PC-3 (cell line): ENCODE results near the gene C1orf53. TPM values are rescaled to one million over a fixed set of nuclear protein-coding genes. Genes with fewer than 3 reads are reported as not detected.

Experiments
- ATAC-seq: fragments of 200-7000 bp; cut with Tn5 transposase; 2 replicates; pipeline ENCODE4 v1.9.1; 2020; ENCODE audit warnings: mild to moderate bottlenecking, moderate library complexity
- BruUV-seq: library from RNA; stranded (reverse); fragments of 400-500 nt; replicated peaks from 2 replicates; lab custom pipeline; 2021; lab: Mats Ljungman, UMichigan
- CTCF ChIA-PET: fragments of 300-600 bp; sonication (Branson Sonifier 250); formaldehyde crosslinking; loops from one replicate; lab custom pipeline; 2022; ENCODE audit warnings: antibody characterized with exemption; lab: Charles Lee
- POLR2A ChIA-PET: fragments of 300-600 bp; sonication (Branson Sonifier 250); formaldehyde crosslinking; loops from one replicate; lab custom pipeline; 2022; ENCODE audit warnings: antibody characterized with exemption; ENCODE audit not compliant: unreplicated experiment; lab: Charles Lee
- DNase-seq: peaks from one replicate; pipeline ENCODE4 v3.0.0-alpha.2; 2015
- H2AFZ ChIP-seq: fragments of 300-600 bp; sonication (generic); 2 replicates; pipeline ENCODE4 v1.6.0; 2016; ENCODE audit warnings: antibody characterized with exemption, low read length
- H3F3A ChIP-seq: fragments of 300-600 bp; sonication (generic); one replicate; pipeline ENCODE4 v1.6.0; 2017; ENCODE audit warnings: antibody characterized with exemption, low read length, control low read depth, mild to moderate bottlenecking; ENCODE audit not compliant: unreplicated experiment
- H3K27ac ChIP-seq: fragments of 300-600 bp; sonication (generic); 2 replicates; pipeline ENCODE4 v1.5.1; 2016; ENCODE audit warnings: mild to moderate bottlenecking, low read length
- H3K27me3 ChIP-seq: fragments of 300-600 bp; sonication (generic); 2 replicates; pipeline ENCODE4 v1.6.1; 2016; ENCODE audit warnings: low read length, mixed read lengths
- H3K36me3 ChIP-seq: fragments of 300-600 bp; sonication (generic); 2 replicates; pipeline ENCODE4 v1.6.1; 2016; ENCODE audit warnings: low read depth, mixed run types, low read length, mixed read lengths
- H3K4me1 ChIP-seq: fragments of 300-600 bp; sonication (generic); 2 replicates; pipeline ENCODE4 v1.5.1; 2016; ENCODE audit warnings: low read length; ENCODE audit not compliant: insufficient read depth
- H3K4me2 ChIP-seq: fragments of 300-600 bp; sonication (generic); 2 replicates; pipeline ENCODE4 v1.6.0; 2016; ENCODE audit warnings: low read length
- H3K4me3 ChIP-seq: fragments of 300-600 bp; sonication (generic); 2 replicates; pipeline ENCODE4 v1.5.1; 2016; ENCODE audit warnings: mild to moderate bottlenecking, low read length, mixed read lengths
- H3K79me2 ChIP-seq: fragments of 300-600 bp; sonication (generic); 2 replicates; pipeline ENCODE4 v1.6.1; 2017; ENCODE audit warnings: low read length, mixed read lengths
- H3K9ac ChIP-seq: fragments of 300-600 bp; sonication (generic); 2 replicates; pipeline ENCODE4 v1.6.0; 2016; ENCODE audit warnings: mild to moderate bottlenecking, low read length
- H3K9me2 ChIP-seq: fragments of 300-600 bp; sonication (generic); replicated peaks from 2 replicates; pipeline ENCODE4 v1.6.1; 2016; ENCODE audit warnings: mixed run types, low read length, mixed read lengths
- H3K9me3 ChIP-seq: fragments of 300-600 bp; sonication (generic); 2 replicates; pipeline ENCODE4 v1.6.1; 2016; ENCODE audit warnings: low read length, mixed read lengths
- H4K20me1 ChIP-seq: fragments of 300-600 bp; sonication (generic); 2 replicates; pipeline ENCODE4 v1.6.1; 2016; ENCODE audit warnings: low read length, mixed read lengths
- EZH2 ChIP-seq: fragments of 300-600 bp; sonication (generic); IDR thresholded peaks from one replicate; pipeline ENCODE4 v1.6.1; 2017; ENCODE audit warnings: antibody characterized with exemption, mild to moderate bottlenecking, low read length; ENCODE audit not compliant: unreplicated experiment
- EZH2phosphoT487 ChIP-seq: fragments of 300-600 bp; sonication (generic); IDR thresholded peaks from 2 replicates; pipeline ENCODE4 v1.6.1; 2018; ENCODE audit warnings: mild to moderate bottlenecking, antibody characterized with exemption, low read length, borderline replicate concordance
- intact Hi-C: fragments of 100-400 bp; cut with micrococcal nuclease; formaldehyde crosslinking; loops from 2 replicates; pipeline ENCODE4 v1.9.0; 2023
- total RNA-seq: library from RNA; depleted of rRNA; stranded (reverse); fragments of >200 nt; gene quantifications from 2 replicates; pipeline ENCODE4 v1.2.3, GENCODE V29; 2014
- TF ChIP-seq, protein P1 (sequence below): fragments of 300-600 bp; sonication (generic); conservative IDR thresholded peaks from 2 replicates; pipeline ENCODE4 v1.5.1; 2017; ENCODE audit warnings: antibody characterized with exemption, low read depth, mild to moderate bottlenecking, low read length

C1orf53 gene
- total RNA-seq, 1 experiment from 2014 or later = 10.4 TPM

DNA sequence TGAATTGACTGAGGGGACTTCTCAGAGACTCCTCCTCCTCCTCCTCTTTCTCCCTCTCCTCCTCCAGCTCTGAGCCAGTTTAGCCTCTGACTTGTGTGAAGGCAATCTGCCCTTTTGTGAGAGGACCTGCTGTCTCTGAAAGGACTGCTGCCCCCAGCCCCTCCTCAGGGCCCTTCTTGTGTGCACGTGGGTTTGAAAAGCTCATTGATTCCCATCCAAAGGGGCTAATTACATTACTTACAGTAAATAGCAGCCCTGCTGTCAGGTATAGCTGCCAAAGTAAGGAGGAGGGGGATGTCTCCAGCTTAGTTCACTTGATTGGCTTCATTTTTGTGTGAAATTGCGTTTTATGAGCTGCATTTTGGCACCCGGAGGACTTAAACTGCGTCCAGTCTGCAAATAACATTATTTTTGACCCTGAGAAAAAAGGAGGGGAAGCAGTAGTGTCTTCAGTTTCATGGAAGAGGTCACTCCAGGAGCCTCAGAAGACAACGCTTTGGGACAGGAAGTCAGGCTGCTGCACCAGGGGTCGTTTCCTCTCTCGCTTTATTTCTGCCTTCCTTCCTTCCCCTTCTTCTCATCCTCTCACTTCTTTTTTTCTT, 12.9 kb downstream of the C1orf53 start:
- ChIA-PET POLR2A (interaction anchor here (0.7 kb wide), 1 partner anchor 133 kb away, joined by 21 read pairs; no protein-coding TSS in a partner anchor), CTCF (interaction anchor here (0.6 to 1.2 kb wide), 8 partner anchors 12 to 396 kb away, joined by 3 to 4 read pairs (median 3); no protein-coding TSS in a partner anchor)
- Histone ChIP-seq H3K27ac (no peak overlapping the region), H3K9me2 (no peaks in the 10 kb centered on the region), H3K79me2 (no peaks in the 10 kb centered on the region), H3K27me3 (no peaks in the 10 kb centered on the region), H3K4me3 (peak overlapping the region; percentile 81), H3K9me3 (no peaks in the 10 kb centered on the region), H3F3A (no peaks in the 10 kb centered on the region), H2AFZ (peak overlapping the region; percentile 99), H4K20me1 (no peaks in the 10 kb centered on the region), H3K4me1 (peaks cover 4% of the 10 kb centered on the region; the same call in 1 of the 2 replicates), H3K9ac (peak overlapping the region; percentile 39; the same call in 1 of the 2 replicates), H3K36me3 (no peaks in the 10 kb centered on the region), H3K4me2 (peak overlapping the region; percentile 95)
- no peak for DNase-seq
- intact Hi-C loops = loop anchor here (2.0 to 10.0 kb wide), 3 partner anchors 242 to 769 kb away; partner anchors contain the start of gene NEK7
- TF ChIP-seq EZH2 (no peak), EZH2phosphoT487 (no peak)
- TF ChIP-seq, protein P1, sequence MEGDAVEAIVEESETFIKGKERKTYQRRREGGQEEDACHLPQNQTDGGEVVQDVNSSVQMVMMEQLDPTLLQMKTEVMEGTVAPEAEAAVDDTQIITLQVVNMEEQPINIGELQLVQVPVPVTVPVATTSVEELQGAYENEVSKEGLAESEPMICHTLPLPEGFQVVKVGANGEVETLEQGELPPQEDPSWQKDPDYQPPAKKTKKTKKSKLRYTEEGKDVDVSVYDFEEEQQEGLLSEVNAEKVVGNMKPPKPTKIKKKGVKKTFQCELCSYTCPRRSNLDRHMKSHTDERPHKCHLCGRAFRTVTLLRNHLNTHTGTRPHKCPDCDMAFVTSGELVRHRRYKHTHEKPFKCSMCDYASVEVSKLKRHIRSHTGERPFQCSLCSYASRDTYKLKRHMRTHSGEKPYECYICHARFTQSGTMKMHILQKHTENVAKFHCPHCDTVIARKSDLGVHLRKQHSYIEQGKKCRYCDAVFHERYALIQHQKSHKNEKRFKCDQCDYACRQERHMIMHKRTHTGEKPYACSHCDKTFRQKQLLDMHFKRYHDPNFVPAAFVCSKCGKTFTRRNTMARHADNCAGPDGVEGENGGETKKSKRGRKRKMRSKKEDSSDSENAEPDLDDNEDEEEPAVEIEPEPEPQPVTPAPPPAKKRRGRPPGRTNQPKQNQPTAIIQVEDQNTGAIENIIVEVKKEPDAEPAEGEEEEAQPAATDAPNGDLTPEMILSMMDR = no peak
- BruUV-seq = no TSS peak
- ATAC-seq = no peak

DNA sequence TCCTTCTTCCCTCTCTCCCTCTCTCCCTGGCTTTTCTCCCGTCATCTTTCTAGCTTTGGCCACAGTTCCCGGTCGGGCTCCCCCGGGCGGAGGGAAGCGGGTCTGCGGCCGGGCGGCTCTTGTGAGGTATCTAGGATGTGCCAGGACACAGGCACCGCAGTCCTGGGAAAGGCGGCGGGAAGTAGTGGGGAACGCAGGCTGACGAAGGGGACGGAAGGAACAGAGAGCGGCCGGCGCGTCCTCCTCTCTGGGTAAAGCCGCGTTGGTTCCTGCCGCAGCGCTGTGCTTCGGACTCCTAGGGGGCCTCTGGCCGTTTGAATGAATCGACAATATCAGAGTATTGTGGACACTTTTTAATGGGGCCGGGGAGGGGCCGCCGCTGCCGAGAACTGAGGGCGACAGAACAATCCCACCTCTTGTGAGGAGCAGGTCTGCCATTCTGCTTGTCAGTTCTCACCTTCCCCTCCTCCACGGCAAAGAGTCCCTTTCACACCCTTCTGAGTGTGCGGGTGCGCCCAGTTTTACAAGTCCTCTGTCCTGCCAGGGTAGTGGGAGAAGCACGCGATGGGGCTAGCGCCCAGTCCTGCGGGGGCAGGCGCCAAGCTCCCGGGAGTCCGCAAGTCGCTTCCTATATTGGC, 13.6 kb downstream of the C1orf53 start:
- Histone ChIP-seq H4K20me1 (no peaks in the 10 kb centered on the region), H3K4me1 (peaks cover 4% of the 10 kb centered on the region; the same call in 1 of the 2 replicates), H3K27me3 (no peaks in the 10 kb centered on the region), H3K36me3 (no peaks in the 10 kb centered on the region), H3K27ac (no peak overlapping the region), H3K4me2 (peak overlapping the region; percentile 95), H3K79me2 (no peaks in the 10 kb centered on the region), H3K9me3 (no peaks in the 10 kb centered on the region), H3F3A (no peaks in the 10 kb centered on the region), H2AFZ (peak overlapping the region; percentile 99), H3K9ac (peak overlapping the region; percentile 39), H3K4me3 (peak overlapping the region; percentile 81), H3K9me2 (no peaks in the 10 kb centered on the region)
- BruUV-seq = no TSS peak
- peak; percentile 79 for DNase-seq
- POLR2A ChIA-PET = interaction anchor here (0.7 kb wide), 1 partner anchor 133 kb away, joined by 21 read pairs; no protein-coding TSS in a partner anchor
- CTCF ChIA-PET = interaction anchor here (0.6 to 1.2 kb wide), 6 partner anchors 13 to 396 kb away, joined by 3 to 4 read pairs (median 3); no protein-coding TSS in a partner anchor
- TF ChIP-seq, protein P1 = peak; percentile 70
- TF ChIP-seq EZH2phosphoT487 = no peak
- peak; percentile 83 for ATAC-seq
- intact Hi-C loops = loop anchor here (2.0 to 10.0 kb wide), 5 partner anchors 47 to 769 kb away; partner anchors contain the start of gene NEK7
